GM19035 (cell line): ENCODE data around the gene PRAMEF13.
"Not testable (repeated sequence)": the region's sequence is repeated elsewhere in the genome, so short reads cannot be mapped to it uniquely, and the experiment has no call there.

Experiments
- ATAC-seq: cut with Tn5 transposase; IDR thresholded peaks from one replicate; pipeline ENCODE4 v1.9.1; 2021; ENCODE audit not compliant: unreplicated experiment

Gene PRAMEF13

GRCh38 chr1:13201309-13201708 is at the start of gene PRAMEF13:
TSS of gene PRAMEF13 (minus strand) at chr1:13201409. CDS start at chr1:13199589, 1,820 bp downstream.
- ATAC-seq, result not testable (repeated sequence)

DNA sequence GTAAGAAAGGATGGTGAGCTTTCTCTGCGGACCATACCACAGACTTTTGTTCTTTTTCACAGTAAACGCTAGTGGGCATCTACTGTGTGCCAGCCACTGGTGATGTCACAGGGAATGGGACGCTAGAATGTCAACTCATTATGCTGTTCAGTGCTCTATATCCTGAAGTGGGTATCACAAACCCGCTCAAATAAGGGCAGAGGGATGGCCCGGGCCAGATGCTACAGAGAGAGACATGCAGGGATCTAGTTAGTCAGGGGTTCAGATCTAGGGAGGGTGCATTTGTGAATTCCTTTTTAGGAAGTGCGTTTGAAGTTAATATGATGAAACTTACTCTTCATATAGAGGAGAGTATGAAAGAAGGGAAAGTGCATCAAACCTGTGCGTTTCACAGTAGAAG is 45.9 kb upstream of the PRAMEF13 start:
- ATAC-seq, result not testable (repeated sequence)

- not testable (repeated sequence) for ATAC-seq
These were observed 45.3 kb upstream of the PRAMEF13 start for GRCh38 chr1:13246554-13246871.

GRCh38 chr1:13245841-13246553 is 44.8 kb upstream of the PRAMEF13 start:
- not testable (repeated sequence) for ATAC-seq

GRCh38 chr1:13243536-13244263 is 42.5 kb upstream of the PRAMEF13 start:
- not testable (repeated sequence) for ATAC-seq

- not testable (repeated sequence) for ATAC-seq
These were observed 38.4 kb upstream of the PRAMEF13 start for GRCh38 chr1:13239633-13240032.

DNA sequence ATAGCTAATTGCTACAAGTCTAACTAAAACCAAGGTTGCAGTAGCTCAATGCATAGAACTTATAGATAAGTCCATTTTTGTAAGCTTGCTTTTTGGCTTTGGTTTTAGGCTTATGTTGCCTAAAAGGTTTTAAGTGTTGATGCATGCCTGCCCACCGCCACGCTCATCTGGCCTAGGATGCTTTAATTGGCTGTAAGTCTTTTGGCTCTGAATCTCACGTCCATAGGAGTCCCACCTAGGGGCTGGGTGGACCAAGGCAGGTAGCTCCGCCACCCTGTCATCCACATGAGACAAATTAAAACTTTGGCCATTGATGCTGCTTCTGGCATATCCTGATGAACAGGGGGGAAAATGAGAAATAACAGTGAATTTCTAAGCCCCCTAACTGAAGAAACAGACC is 36.4 kb upstream of the PRAMEF13 start:
- ATAC-seq, result not testable (repeated sequence)

DNA sequence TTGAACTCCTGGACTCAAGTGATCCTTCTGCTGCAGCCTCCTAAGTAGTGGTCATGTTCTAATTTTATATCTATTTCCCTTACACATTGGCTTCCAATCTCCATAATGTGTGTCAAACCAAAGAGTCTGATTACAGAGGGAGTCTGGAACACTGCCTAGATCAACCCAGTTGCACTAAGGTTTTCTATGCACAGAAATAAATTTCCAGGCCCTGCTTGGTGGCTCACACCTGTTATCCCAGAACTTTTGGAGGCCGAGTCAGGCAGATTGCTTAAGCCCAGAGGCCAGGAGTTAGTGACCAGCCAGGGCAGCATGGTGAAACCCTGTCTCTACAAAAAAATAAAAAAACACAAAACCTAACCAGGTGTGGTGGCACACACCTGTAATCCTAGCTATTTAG is 32.8 kb upstream of the PRAMEF13 start:
- not testable (repeated sequence) for ATAC-seq

GRCh38 chr1:13232056-13232455 is 30.8 kb upstream of the PRAMEF13 start:
- not testable (repeated sequence) for ATAC-seq

DNA sequence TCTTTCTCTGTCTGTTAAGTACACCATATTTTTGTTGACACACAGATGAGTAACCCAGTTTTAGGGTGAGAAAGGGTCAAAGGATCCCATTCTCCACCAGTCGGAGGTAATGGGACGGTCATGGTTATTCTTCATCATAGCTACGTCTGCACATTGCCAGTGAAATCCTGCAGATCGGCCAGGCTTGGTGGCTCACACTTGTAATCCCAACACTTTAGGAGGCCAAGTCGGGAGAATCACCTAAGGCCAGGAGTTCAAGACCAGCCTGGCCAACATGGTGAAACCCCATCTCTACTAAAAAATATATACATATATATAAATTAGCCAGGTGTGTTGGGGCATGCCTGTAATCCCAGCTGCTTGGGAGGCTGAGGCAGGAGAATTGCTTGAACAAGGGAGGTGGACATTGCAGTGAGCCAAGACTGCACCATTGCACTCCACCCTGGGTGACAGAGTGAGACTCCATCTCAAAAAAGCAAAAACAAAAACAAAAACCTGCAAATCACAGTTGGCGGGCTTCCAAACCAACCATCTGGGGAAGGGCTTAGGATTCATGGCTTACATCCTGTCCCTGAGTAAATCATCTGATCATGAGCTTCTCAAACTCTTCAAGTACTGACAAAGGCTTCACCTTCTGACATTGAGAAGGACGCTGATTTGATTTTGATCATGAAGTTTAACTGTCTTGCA is 30.0 kb upstream of the PRAMEF13 start:
- ATAC-seq, result not testable (repeated sequence)

DNA sequence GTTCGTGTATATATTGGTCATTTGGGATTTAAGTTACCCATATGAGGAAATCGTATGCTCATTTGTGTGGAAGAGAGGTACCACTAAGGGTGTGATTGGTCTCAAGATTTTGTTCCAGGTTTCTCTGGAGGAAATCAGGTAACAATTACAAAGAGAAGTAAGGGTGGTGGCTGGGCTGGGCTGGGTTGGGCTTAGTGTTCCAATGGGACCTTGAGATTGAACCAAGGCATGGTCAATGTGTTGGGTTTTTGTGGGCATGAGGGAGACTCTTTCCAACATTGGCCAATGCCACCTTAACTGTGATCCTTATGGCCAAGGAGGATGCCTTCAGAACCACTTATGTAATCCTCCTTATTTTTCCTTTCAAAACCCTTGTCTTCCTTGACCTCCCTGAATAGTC is 29.4 kb upstream of the PRAMEF13 start:
- not testable (repeated sequence) for ATAC-seq

GRCh38 chr1:13230096-13230495 is 28.9 kb upstream of the PRAMEF13 start:
- not testable (repeated sequence) for ATAC-seq

DNA sequence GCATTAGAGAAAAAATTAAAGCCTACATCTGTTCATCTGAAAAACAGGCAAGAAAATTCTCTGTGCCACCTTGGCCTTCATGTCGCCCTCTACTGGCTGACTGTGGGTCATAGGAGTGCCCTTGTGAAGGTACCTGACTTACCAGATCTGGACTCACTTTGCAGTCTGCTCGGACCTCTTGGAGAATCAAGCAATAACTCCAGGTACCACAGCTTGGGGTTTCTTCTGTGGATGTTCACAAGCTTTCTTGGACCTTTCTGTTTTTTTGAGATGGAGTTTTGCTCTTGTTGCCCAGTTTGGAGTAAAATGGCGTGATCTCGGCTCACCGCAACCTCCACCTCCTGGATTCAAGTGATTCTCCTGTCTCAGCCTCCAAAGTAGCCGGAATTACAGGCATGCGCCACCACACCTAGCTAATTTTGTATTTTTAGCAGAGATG is 27.2 kb upstream of the PRAMEF13 start:
- no peak for ATAC-seq

DNA sequence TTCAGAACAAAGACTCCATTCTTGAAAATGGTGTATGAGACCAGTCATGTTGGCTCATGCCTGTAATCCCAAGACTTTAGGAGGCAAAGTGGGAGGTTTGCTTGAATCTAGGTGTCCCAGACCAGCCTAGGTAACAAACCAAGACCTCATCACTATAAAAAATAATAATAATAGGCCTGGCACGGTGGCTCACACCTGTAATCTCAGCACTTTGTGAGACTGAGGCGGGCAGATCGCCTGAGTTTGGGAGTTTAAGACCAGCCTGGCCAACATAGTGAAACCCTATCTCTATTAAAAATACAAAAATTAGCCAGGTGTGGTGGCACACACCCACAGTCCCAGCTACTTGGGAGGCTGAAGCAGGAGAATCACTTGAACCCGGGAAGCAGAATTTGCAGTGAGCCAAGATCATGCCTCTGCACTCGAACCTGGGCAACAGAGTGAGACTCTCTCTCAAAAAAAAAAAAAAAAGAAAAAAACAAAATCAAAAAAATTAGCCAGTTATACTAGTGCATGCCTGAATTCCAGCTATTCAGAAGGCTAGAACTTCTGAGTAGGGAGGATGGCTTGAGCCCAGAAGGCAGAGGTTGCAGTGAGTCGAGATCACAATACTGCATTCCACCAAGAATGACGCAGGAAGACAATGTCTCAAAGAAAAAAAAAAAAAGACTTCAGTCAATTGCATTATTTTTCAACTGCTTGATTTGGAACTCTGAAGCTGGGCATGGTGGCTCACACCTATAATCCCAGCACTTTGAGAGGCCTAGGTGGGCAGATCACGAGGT is 26.3 kb upstream of the PRAMEF13 start:
- not testable (repeated sequence) for ATAC-seq

DNA sequence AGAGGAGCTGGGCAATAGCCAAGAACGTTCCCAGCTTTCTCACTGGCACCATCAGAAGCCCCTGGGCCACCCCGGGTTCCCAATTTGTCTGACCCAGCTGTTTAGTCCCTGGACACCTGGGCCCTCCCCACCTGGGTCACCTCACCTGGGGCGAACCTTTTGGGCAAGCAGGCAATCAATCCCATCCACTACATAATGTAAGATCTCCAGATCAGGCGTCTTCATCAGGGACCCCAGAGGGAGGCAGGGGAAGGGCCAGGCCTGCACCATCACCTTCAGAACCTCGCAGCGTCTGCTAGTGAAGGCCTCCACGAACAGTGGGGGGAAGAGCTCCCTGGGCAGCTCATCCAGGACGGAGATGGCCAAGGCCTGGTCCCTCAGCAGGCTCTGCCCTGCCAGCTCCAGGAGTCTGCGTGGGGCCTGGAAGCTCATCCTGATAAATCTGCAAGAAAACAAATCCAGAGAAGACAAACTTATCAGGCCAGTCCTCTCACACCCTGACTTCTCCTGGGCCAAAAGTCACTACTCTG is 24.5 kb upstream of the PRAMEF13 start, which contains the start of gene PRAMEF18:
TSS of gene PRAMEF18 (minus strand) at position 480 of the 530 bp plus-strand sequence. CDS start at position 432, 48 bp downstream.
- not testable (repeated sequence) for ATAC-seq

GRCh38 chr1:13224480-13225060 is 23.4 kb upstream of the PRAMEF13 start:
- ATAC-seq, result no peak

- ATAC-seq, result not testable (repeated sequence)
These were observed 21.6 kb upstream of the PRAMEF13 start for GRCh38 chr1:13222788-13223187.

GRCh38 chr1:13219203-13219602 is 18.0 kb upstream of the PRAMEF13 start:
- not testable (repeated sequence) for ATAC-seq

DNA sequence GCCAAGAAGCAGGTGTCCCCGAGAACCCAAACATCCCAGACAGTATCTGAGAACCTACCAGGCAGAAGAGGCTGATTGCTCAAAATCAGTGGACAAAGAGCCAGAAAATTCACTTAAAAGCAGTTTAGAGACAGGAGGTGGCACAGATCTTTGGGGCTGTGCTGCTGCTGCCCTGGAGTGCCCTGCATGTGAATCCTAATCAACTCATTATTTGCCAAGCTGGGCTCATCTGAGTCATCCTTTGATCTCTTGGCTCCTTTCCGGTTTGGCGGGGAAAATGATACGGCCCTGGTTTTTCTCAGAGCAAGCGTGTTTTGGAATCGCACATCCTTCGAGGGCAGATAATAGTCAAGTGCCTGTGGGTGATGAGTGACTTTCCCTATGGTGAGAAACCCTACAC is 15.4 kb upstream of the PRAMEF13 start:
- not testable (repeated sequence) for ATAC-seq

DNA sequence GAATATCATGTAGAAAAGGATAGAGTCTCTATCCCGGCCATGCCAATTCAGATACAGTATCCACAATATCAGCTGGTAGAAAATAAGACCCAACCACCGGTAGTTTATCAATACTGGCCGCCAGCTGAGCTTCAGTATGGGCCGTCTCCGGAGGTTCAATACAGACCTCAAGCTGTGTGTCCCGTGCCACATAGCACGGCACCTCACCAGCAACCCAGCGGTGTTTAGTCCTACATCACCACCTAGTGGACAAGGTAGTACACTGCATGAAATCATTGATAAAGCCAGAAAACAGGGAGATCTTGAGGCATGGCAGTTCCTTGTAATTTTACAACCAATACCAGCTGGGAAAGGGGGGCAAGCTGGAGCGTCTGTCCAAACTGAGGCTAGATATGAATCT is 7.5 kb upstream of the PRAMEF13 start:
- not testable (repeated sequence) for ATAC-seq
